Ovary (tissue), 3 donors: Measurements from ENCODE around the gene PAGR1.
"Not testable (repeated sequence)": the region's sequence is repeated elsewhere in the genome, so short reads cannot be mapped to it uniquely, and the experiment has no call there.

Experiments used
- EP300 ChIP-seq: sonication (generic); formaldehyde crosslinking; IDR thresholded peaks from one replicate; pipeline ENCODE4 v1.6.1; 2017; ENCODE audit warnings: antibody characterized with exemption
- POLR2A ChIP-seq: fragments of 450-650 bp; IDR thresholded peaks from one replicate; pipeline ENCODE4 v1.6.1; 2017; ENCODE audit warnings: antibody characterized with exemption, mild to moderate bottlenecking, moderate library complexity
- TF ChIP-seq, protein P1 (sequence below), 3 donors: fragments of 450-650 bp in 2 of 3; fragments of 200-600 bp in 1 of 3; IDR thresholded peaks; one replicate each; pipeline versions ENCODE4 v1.5.1 to v1.8.0; 2016 to 2022; ENCODE audit warnings: antibody characterized with exemption in 3 of 3, mild to moderate bottlenecking in 1 of 3
- donor health status: DM: no; HTN: no; CAD: no.

DNA sequence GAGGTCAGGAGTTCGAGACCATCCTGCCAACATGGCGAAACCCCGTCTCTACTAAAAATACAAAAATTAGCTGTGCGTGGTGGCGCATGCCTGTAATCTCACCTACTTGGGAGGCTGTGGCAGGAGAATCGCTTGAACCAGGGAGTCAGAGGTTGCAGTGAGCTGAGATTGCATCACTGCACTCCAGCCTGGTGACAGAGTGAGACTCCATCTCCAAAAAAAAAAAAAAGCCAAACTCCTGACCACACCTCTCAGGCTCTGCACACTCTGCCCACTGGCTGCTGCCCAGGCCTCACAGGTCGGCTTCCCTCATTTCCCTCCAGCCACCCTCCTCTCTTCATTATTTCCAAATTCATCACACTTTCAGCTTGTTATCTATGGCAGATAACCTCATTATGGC is 43.6 kb upstream of the PAGR1 start:
- TF ChIP-seq, protein P1, sequence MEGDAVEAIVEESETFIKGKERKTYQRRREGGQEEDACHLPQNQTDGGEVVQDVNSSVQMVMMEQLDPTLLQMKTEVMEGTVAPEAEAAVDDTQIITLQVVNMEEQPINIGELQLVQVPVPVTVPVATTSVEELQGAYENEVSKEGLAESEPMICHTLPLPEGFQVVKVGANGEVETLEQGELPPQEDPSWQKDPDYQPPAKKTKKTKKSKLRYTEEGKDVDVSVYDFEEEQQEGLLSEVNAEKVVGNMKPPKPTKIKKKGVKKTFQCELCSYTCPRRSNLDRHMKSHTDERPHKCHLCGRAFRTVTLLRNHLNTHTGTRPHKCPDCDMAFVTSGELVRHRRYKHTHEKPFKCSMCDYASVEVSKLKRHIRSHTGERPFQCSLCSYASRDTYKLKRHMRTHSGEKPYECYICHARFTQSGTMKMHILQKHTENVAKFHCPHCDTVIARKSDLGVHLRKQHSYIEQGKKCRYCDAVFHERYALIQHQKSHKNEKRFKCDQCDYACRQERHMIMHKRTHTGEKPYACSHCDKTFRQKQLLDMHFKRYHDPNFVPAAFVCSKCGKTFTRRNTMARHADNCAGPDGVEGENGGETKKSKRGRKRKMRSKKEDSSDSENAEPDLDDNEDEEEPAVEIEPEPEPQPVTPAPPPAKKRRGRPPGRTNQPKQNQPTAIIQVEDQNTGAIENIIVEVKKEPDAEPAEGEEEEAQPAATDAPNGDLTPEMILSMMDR (IDR thresholded peaks at IDR 0.05) = not testable (repeated sequence)
- not testable (repeated sequence) for TF ChIP-seq POLR2A, EP300
